ENCODE measurements around the gene ZNF555.
"Not testable (repeated sequence)": the region's sequence is repeated elsewhere in the genome, so short reads cannot be mapped to it uniquely, and the experiment has no call there.

Gene ZNF555

GRCh38 chr19:2807379-2808128 is 33.7 kb upstream of the ZNF555 start:
- no peak for DNase-seq

GRCh38 chr19:2808129-2808941 is 32.9 kb upstream of the ZNF555 start:
- no peak for DNase-seq

- no peak for DNase-seq
These were observed 31.7 kb upstream of the ZNF555 start for GRCh38 chr19:2809387-2810140.

- DNase-seq: no peak
These were observed 30.9 kb upstream of the ZNF555 start for GRCh38 chr19:2810141-2811091.

GRCh38 chr19:2811221-2811722 is 30.0 kb upstream of the ZNF555 start:
- no peak for DNase-seq

GRCh38 chr19:2811735-2812413 is 29.4 kb upstream of the ZNF555 start:
- DNase-seq: no peak

GRCh38 chr19:2812414-2813234 is 28.7 kb upstream of the ZNF555 start:
- no peak for DNase-seq

GRCh38 chr19:2813235-2814160 is 27.8 kb upstream of the ZNF555 start:
- DNase-seq: no peak

GRCh38 chr19:2814426-2814825 is 26.8 kb upstream of the ZNF555 start:
- DNase-seq: no peak

GRCh38 chr19:2815191-2815614 is 26.1 kb upstream of the ZNF555 start:
- DNase-seq: no peak

GRCh38 chr19:2815923-2816322 is 25.4 kb upstream of the ZNF555 start:
- DNase-seq: no peak

GRCh38 chr19:2816641-2817040 is 24.6 kb upstream of the ZNF555 start:
- DNase-seq: no peak

GRCh38 chr19:2817237-2817829 is 23.9 kb upstream of the ZNF555 start:
- DNase-seq: not testable (repeated sequence)

- peak; percentile 92 to 97 (median 96) for DNase-seq
These were observed 21.6 kb upstream of the ZNF555 start, which contains the start of gene ZNF554 for GRCh38 chr19:2819540-2820111. TSS of gene ZNF554 (plus strand) at chr19:2819868. CDS start at chr19:2820072, 204 bp downstream.

- DNase-seq: peak in 1 of 6 experiments; percentile 32
These were observed 21.1 kb upstream of the ZNF555 start for GRCh38 chr19:2820112-2820702.

GRCh38 chr19:2822846-2823245 is 18.4 kb upstream of the ZNF555 start:
- no peak for DNase-seq

- DNase-seq: no peak
These were observed 17.6 kb upstream of the ZNF555 start for GRCh38 chr19:2823646-2824045.

GRCh38 chr19:2824129-2824528 is 17.1 kb upstream of the ZNF555 start:
- DNase-seq: no peak
